ENCODE data around the gene ANKRD10.
"Not testable (repeated sequence)": the region's sequence is repeated elsewhere in the genome, so short reads cannot be mapped to it uniquely, and the experiment has no call there.

Gene ANKRD10

DNA sequence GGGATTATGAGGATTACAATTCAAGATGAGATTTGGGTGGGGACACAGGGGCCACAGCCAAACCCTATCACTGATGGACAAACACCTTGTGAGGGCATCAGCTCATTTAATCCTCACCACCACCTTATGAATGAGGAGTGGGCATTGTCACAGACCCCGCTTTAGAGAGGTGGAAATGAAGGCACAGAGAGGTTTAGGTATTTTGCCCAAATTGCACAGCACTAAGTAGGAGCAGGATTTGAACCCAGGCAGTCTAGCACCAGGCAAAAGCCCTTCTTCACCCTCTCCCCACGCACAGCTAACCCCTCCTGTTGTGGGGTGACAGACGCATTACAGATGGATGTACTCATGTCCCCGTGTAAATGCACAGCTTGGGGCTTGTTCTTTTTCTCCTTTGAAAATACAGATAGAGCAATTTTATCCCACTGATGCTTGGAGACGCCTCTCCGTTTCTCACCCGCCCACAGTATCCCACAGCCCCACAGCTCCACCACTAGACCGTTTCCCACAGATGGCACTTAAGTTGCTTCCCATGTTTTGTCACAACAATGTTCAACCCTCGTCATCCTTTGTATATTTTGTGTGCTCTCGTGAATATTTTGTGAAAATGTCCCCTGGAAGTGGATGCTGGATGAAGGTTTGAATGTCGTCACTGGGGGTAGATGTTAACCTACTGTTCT, 48.2 kb downstream of the ANKRD10 start:
- no peak for DNase-seq (ENCODE audit: low spot score)

DNA sequence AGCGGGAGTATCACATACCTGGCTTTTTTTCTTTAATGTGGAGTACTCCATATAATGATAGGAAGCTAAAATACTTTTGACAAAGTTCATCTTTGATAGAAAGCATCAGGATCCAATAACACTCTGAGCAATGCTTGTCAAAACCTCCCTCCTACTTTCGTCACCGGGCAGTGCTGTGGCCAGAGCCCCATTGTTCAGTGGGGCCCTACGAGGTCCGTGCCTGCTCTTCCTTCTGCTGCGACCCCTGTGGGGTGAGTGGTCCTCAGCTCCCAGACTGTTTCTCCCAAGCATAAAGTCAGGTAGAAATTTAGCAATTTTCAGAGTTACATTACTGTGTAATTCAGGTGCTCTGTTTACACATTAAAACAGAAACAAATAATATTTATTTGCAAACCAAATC, 51.2 kb downstream of the ANKRD10 start:
- DNase-seq (ENCODE audit: low spot score): no peak

DNA sequence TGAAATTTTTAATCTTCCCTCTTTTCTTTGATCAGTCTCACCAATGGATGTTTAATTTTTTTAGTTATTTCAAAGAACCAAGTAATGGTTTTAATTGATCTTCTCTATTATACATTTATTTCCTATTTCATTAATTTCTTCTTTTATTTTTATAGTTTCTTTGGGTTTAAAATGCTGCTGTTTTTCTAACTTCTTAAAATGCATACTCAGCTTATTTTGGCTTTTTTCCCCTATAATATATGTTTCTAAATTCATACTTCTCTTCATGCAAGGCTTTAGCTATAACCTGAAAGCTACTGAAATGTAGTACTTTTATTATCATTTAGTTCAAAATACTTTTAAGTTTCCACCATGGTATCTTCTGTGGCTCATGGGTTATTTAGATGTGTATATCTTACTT, 53.9 kb downstream of the ANKRD10 start:
- no peak for DNase-seq (ENCODE audit: low spot score)

DNA sequence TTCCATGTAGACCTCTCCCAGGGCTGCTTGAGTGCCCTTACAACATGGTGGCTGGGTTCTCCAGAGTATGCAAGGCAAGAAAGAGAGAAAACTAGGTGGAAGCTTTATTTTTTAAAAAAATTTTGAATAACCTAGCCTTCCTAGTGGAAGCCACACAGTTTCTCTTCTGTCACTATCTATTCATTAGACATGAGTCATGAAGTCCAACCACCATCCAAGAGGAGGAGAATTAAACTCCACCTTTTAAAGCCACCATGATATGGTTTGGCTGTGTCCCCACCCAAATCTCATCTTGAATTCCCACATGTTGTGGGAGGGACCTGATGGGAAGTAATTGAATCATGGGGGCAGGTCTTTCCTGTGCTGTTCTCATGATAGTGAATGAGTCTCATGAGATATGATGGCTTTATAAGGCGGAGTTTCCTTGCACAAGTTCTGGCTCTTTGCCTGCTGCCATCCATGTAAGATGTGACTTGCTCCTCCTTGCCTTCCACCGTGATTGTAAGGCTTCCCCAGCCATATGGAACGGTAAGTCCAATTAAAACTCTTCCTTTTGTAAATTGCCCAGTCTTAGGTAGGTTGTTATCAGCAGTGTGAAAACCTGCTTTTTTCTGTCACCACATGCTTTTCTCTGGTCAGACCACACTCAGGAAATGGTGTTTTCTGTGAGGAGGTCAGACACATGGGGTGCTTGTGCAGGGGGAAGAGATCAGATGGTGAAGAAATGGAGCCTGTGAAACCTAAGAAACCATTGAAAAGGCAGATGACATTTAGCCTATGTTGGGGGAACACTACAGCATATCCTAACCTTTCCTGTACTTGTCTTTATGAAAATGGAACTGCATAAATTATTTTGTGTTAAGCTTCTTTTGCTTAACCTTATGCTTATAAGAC, 57.7 kb downstream of the ANKRD10 start:
- DNase-seq (ENCODE audit: low spot score): no peak

DNA sequence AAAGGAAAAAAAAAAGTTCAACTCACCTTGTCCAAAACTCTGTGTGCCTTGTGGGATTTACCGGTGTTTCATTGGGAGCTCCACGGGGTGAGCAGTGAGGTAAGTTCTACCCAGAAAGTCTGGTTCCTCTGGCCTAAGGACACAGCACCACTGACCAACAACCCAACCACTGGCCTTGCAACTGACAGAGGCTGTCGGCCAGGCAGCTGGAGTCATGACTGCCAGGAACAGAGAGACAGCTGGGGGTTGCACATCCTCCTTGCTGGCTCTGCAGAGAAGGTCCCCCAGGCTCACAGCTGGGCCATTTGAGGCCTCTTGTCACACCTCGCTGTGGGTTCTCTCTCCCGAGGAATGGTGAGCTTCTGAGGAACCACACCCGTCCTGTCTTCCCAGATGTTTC, 59.5 kb downstream of the ANKRD10 start:
- no peak for DNase-seq (ENCODE audit: low spot score)

DNA sequence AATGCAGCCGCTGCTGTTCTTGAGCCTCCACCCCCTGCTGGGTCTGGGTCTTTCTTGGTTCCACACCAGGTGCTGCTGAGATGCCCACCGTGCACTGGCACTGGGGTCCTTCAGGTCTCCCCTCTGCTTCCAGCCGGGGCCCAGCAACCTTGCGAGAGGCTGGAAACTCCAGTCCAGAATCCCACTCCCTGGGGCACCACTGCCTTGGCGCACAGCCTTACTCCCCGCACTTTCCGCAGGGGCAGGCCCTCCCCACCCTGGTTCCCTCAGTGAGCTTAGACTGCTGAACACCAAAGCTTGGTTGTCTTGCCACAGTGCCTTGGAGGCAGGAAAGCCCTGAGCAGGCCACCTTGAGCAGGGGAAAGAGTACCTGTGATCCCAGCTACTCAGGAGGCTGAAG, 60.0 kb downstream of the ANKRD10 start:
- no peak for DNase-seq (ENCODE audit: low spot score)

GRCh38 chr13:110853235-110853721, 61.6 kb downstream of the ANKRD10 start:
- DNase-seq (ENCODE audit: low spot score): no peak

- no peak for DNase-seq (ENCODE audit: low spot score)
Measured at GRCh38 chr13:110850840-110851239, 64.0 kb downstream of the ANKRD10 start.

- no peak for DNase-seq (ENCODE audit: low spot score)
Measured at GRCh38 chr13:110850006-110850405, 64.9 kb downstream of the ANKRD10 start.

DNA sequence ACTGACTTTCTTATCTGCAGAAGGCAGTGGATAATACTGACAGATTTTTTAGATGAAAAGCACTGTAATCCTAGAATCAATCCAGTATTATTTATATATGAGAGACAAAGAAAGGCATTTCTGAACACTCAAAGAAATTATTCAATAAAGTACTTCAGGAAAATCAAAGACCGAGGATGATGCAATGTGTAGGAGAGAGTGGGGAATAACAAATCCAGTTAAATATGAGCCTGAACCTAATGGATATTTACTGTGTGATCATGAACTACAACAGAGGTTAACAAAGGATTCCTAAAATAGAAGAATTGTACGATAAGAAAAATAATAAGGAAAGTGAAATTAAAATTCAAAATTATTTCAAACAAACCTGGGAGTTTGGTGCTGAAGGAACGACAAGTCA, 69.3 kb downstream of the ANKRD10 start:
- no peak for DNase-seq (ENCODE audit: low spot score)

GRCh38 chr13:110841846-110842245, 73.0 kb downstream of the ANKRD10 start:
- DNase-seq (ENCODE audit: low spot score): no peak

DNA sequence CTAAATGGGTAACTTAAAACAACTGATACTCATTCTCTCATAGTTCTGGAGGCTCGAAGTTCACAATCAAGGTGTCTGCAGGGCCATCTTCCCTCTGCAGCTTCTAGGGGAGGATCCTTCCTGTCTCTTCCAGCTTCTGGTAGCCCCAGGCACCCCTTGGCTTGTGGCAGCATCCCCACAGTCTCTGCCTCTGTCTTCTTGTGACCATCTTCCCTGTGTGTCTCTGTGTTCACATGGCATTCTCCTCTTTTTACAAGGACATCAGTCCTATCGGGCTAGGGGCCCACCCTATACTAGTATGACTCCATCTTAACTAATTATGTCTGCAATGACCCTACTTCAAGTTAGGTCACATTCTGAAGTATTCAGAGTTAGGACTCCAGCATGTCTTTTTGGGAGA, 73.5 kb downstream of the ANKRD10 start:
- DNase-seq (ENCODE audit: low spot score): no peak

DNA sequence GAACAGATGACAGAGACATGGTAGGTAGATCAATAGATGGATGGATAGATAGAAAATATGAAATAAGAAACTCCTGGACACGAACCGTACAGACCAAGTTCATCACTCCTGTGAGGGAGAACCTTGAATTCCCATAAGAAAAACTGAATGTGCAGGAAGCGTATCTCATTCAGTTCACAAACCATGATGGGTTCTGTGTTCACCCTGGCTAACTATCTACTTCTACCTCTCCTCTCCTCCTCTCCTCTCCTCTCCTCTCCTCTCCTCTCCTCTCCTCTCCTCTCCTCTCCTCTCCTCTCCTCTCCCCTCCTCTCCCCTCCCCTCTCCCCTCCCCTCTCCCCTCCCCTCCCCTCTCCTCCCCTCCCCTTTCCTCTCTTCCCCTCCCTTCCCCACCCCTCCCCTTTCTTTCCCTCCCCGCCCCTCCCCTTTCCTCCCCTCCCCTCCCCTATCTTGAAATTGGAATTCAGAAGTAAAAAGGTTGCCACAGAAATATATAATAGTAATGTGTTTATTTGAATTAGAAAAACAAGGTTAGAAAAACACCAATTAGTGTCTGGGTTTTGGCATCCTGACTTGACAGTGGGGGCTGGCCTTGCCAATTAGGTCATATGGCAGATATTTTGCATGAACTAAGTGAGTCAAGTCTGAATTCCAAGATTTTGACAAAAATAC, 75.9 kb downstream of the ANKRD10 start:
- no peak for DNase-seq (ENCODE audit: low spot score)

GRCh38 chr13:110838116-110838515, 76.8 kb downstream of the ANKRD10 start:
- no peak for DNase-seq (ENCODE audit: low spot score)

DNA sequence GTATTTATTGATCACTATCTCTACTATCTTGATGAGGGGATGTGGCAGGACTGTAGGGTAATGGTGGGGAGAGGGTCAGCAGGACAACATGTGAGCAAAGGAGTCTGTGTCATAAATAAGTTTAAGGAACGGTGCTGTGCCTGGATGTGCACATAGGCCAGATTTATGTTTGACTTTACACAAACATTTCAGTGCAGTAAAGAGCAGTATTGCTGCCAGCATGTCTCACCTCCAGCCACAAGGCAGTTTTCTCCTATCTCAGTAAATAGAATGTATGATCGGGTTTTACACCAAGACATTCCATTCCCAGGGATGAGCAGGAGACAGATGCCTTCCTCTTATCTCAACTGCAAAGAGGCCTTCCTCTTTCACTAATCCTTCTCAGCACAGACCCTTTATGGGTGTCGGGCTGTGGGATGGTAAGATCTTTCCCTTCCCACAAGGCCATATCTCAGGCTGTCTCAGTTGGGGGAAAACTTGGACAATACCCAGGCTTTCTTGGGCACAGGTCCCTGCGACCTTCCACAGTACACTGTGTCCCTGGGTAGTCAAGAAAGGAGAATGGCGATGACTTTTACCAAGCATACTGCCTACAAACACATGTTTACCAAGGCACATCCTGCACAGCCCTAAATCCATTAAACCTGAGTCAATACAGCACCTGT, 77.3 kb downstream of the ANKRD10 start:
- not testable (repeated sequence) for DNase-seq (ENCODE audit: low spot score)

DNA sequence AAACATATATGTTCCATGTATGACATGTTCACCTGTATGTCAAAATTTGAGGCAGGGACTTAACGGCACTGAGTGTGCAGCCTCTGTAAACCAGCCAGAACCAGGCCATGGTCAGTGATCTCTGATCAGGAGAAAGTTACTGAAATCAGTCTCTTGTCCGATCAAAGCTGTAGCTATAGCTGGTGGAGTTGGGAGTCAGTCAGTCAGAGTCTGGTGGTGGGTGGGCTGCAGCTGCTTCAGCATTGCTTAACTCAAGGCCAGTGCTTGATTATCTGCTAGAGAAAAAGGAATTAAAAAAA, 78.3 kb downstream of the ANKRD10 start:
- DNase-seq (ENCODE audit: low spot score): no peak

DNA sequence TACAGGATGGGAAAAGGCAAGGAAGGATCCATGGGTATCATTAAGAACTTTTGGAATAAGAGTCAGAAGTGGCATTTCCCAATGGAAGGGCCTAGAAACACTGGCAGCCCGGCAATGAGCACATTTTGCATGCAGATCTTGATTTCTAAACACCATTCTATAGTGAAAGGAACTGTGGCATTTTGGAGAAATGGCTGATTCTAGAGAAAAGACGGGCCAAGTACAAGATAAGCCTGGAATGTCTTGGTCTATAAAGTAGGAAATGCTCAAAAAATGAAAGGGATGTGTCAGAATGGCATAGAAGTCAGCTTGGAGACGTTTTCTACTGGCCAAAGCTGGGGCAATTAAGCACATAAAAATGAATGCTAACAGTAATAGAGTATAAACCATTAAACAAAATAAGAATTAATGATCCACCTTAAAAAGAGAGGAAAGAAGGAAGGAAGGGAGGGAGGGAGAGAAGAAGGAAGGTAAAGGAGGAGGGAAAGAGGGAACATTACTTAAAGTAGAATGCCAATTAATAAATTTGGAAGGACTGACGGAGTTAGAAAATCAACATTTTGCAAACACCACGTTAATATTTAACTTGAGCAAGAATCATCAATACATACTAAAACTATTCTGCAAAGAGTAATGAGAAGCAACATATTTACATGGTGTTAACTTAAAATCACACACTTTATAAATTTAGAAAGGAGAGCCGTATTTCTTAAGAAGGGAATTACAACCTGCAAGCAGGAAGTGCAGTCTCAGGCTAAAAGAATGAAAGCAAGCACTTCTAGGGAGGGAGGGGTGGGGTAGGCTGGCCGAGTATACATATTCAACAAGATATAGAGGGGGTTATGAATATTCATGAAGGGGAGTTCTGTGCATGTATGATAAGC, 78.9 kb downstream of the ANKRD10 start:
- DNase-seq (ENCODE audit: low spot score): no peak

- no peak for DNase-seq (ENCODE audit: low spot score)
Measured at GRCh38 chr13:110834572-110834971, 80.3 kb downstream of the ANKRD10 start.

DNA sequence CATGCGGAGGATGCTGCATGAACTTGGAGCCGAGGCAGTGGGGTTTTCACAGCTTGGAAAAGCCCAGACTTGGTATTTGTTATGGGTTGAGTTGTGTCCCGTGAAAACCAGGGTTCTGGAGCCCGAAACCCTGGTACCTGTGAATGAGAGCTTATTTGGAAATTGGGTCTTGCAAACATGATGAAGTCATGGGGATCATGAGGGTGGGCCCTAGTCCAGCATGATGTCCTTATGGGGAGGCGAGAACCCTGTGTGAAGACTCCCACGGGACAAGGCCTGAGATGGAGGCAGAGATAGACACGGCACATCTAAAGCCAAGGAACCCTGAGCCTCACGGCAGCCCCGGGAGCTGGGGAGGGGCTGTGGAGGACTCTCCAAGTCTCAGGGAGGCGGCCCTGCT, 82.3 kb downstream of the ANKRD10 start:
- no peak for DNase-seq (ENCODE audit: low spot score)

GRCh38 chr13:110832205-110832479, 82.7 kb downstream of the ANKRD10 start:
- no peak for DNase-seq (ENCODE audit: low spot score)

DNA sequence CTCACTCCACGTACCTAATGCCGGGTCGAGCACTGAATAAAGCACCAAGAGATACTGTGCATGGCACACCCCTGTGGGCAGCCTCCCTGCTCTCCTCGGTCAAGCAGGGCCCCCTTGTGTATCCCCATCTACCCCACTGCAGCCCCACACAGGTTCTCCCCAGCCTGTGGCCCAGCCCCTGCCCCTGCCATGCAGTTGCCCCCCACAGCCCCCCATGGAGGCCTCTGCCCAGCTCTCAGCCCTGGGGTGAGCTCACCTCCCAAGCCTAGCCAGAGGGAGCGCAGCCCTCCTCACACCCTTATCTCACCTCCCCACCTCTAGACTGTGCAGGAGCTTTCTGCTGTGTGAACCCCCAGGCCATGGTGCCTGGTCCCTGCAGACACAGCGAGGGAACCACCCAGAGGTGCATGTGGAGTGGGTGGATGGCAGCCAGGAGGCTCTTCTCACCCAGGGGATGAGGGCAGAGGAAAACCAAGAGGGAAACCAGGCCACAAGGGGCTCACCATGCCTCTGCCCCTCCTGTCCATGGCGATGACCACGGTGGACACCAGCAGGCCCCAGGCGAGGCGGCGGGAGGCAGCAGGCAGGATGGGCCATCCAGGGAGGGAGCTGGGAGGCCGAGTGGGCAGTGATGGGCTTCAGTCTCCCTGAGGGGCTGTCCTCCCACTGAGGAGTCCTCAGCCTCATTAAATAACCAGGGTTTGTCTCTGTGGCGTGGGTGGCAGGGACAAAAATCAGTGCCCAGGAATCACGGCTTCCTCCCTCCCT, 83.2 kb downstream of the ANKRD10 start:
- no peak for DNase-seq (ENCODE audit: low spot score)
